Neural crest cell (in vitro differentiated cells): ENCODE measurements around the gene ARHGEF4. TPM values are rescaled to one million over a fixed set of nuclear protein-coding genes. Genes with fewer than 3 reads are reported as not detected.

Source experiments
- DNase-seq: peaks from one replicate; pipeline ENCODE4 v3.0.0; 2021; ENCODE audit warnings: low read depth, mixed read lengths, low spot score
- H3K27ac Mint-ChIP-seq: one replicate; pipeline ENCODE4 v1.8.0; 2021; ENCODE audit warnings: mild to moderate bottlenecking, mixed read lengths; ENCODE audit not compliant: unreplicated experiment
- H3K27me3 Mint-ChIP-seq: 2 replicates; pipeline ENCODE4 v1.8.0; 2021; ENCODE audit warnings: low read depth, mild to moderate bottlenecking, mixed read lengths
- H3K36me3 Mint-ChIP-seq: 2 replicates; pipeline ENCODE4 v1.8.0; 2021; ENCODE audit warnings: low read depth, mild to moderate bottlenecking, mixed read lengths
- H3K4me1 Mint-ChIP-seq: 2 replicates; pipeline ENCODE4 v1.8.0; 2021; ENCODE audit warnings: mixed read lengths
- H3K4me3 Mint-ChIP-seq: one replicate; pipeline ENCODE4 v1.8.0; 2021; ENCODE audit warnings: mild to moderate bottlenecking, mixed read lengths
- H3K9me3 Mint-ChIP-seq: 2 replicates; pipeline ENCODE4 v1.8.0; 2021; ENCODE audit warnings: mixed read lengths
- total RNA-seq: library from RNA; stranded (reverse); gene quantifications from 2 replicates; pipeline ENCODE4 v1.2.1, GENCODE V29; 2021
- TF ChIP-seq, protein P1 (sequence below): fragments of 200-600 bp; sonication (generic); conservative IDR thresholded peaks from 2 replicates; pipeline ENCODE4 v1.5.0; 2021; ENCODE audit warnings: antibody characterized with exemption, mild to moderate bottlenecking

ARHGEF4 gene
- total RNA-seq, 1 donor from 2014 or later: 22.1 TPM

DNA sequence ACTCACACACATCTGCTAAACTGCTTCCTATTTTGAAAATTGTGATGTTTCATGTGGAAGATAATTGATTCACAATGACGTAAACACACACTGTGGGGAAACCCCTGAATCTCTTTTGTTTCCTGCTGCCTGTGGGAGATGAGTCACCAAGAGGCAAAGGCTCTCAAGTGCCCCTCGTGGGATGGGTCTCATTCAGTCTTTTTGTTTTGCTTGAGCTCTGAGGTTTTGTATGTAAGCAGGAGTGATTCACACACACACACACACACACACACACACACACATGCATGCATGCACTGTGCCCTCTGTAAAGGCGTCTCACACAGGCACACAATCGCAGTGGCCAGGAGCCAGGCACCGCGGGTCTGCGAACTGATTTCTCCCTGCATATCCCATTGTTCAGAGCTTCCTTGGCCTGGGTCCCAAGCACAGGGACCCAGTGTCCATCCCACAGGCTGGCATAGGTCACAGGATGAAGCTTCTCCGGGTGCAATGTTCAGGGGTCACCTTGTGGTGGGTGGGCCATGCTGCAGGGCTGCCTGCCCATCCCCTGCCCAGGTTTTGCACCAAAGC is 12.1 kb upstream of the ARHGEF4 start:
- TF ChIP-seq, protein P1, sequence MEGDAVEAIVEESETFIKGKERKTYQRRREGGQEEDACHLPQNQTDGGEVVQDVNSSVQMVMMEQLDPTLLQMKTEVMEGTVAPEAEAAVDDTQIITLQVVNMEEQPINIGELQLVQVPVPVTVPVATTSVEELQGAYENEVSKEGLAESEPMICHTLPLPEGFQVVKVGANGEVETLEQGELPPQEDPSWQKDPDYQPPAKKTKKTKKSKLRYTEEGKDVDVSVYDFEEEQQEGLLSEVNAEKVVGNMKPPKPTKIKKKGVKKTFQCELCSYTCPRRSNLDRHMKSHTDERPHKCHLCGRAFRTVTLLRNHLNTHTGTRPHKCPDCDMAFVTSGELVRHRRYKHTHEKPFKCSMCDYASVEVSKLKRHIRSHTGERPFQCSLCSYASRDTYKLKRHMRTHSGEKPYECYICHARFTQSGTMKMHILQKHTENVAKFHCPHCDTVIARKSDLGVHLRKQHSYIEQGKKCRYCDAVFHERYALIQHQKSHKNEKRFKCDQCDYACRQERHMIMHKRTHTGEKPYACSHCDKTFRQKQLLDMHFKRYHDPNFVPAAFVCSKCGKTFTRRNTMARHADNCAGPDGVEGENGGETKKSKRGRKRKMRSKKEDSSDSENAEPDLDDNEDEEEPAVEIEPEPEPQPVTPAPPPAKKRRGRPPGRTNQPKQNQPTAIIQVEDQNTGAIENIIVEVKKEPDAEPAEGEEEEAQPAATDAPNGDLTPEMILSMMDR: no peak
- H3K36me3 Mint-ChIP-seq: no peaks in the 10 kb centered on the region
- peaks cover 76% of the 10 kb centered on the region for H3K4me1 Mint-ChIP-seq
- H3K9me3 Mint-ChIP-seq: no peaks in the 10 kb centered on the region
- H3K27ac Mint-ChIP-seq: peak overlapping the region; percentile 95
- DNase-seq: no peak
- H3K4me3 Mint-ChIP-seq: peak overlapping the region; percentile 58
- H3K27me3 Mint-ChIP-seq: no peaks in the 10 kb centered on the region

DNA sequence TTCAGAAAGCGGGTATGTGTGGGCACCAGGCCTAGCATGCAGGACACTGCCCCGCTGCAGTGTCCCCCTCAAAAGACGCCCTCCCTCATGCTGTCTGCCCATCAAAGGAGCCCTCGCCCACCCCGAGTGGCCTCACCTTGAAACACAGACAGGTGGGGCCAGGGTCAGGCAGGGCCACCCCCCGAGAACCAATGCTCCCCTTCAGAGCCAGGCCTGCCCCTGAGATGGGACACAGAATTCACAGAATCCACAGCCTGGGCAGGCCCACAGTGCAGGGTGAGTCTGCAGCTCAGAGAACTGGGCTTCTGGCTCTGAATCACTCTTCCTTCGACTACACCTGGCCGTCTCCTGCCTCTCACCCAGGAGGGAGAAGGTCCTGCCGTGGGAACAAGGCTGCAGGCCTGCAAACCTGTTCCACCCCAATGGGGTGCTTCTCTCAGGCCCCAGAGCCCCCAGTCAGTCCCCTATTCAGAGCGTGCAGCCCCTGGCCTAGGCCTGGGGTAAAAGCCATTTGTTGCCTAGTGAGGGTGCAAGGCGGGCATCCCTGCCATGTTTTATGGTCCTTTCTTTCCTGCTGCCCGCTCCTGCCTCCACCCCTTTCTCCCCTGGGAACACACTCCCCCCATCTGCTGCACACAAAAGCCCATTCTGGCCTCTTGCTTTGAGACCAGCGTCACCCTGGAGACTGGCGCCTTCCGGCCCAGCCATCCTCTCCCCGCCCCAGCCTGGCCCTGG is 11.3 kb upstream of the ARHGEF4 start:
- no peaks in the 10 kb centered on the region for H3K27me3 Mint-ChIP-seq

DNA sequence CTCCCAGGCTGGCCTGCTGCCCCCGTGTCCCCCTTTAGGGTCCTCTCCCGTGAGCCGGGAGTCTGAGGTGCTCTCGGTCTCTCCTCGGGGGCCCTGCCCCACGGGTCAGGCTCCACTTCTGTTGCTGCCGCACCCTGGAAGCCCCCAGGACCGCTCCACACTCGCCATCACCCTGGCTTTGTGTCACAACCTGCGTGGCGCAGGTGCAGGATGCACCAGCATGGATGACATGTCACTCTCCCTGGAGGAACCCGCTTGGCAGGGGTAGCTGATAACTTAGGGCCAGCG is 10.8 kb upstream of the ARHGEF4 start:
- peak overlapping the region; percentile 71 for H3K4me3 Mint-ChIP-seq
- H3K4me1 Mint-ChIP-seq: peaks cover 68% of the 10 kb centered on the region
- no peaks in the 10 kb centered on the region for H3K27me3 Mint-ChIP-seq
- peak overlapping the region; percentile 90 for H3K27ac Mint-ChIP-seq
- TF ChIP-seq, protein P1: no peak
- DNase-seq: no peak
- H3K9me3 Mint-ChIP-seq: no peaks in the 10 kb centered on the region
- H3K36me3 Mint-ChIP-seq: no peaks in the 10 kb centered on the region

More for the DNA sequence above, 11.3 kb upstream of the ARHGEF4 start:
- no peaks in the 10 kb centered on the region for H3K36me3 Mint-ChIP-seq
- peak overlapping the region; percentile 90 for H3K27ac Mint-ChIP-seq
- TF ChIP-seq, protein P1: no peak
- peaks cover 68% of the 10 kb centered on the region for H3K4me1 Mint-ChIP-seq
- DNase-seq: peak; percentile 27
- H3K9me3 Mint-ChIP-seq: no peaks in the 10 kb centered on the region
- peak overlapping the region; percentile 71 for H3K4me3 Mint-ChIP-seq

DNA sequence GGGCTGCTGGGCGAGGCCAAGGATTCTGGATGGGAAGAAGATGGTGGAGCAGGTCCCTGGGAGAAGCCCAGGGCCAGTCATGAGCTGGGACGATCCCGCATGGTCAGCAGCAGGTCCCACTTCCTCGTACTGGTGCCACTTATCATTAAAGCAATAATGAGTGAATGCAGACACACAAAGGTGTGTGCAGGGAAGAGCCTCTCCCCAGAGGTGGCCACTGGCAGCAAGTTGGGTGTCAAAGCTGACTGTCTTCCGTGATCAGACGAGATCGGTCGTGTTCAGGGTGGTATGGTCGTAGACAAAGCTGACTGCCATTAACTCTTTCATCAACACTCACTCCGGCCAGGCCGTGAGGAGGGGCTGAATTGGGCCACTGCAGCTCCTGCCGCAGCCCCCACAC is 10.3 kb upstream of the ARHGEF4 start:
- no peak for DNase-seq
- H3K36me3 Mint-ChIP-seq: no peaks in the 10 kb centered on the region
- peaks cover 67% of the 10 kb centered on the region for H3K4me1 Mint-ChIP-seq
- no peaks in the 10 kb centered on the region for H3K9me3 Mint-ChIP-seq
- H3K27ac Mint-ChIP-seq: peak overlapping the region; percentile 86
- H3K27me3 Mint-ChIP-seq: no peaks in the 10 kb centered on the region
- peak overlapping the region; percentile 71 for H3K4me3 Mint-ChIP-seq
- TF ChIP-seq, protein P1: no peak

DNA sequence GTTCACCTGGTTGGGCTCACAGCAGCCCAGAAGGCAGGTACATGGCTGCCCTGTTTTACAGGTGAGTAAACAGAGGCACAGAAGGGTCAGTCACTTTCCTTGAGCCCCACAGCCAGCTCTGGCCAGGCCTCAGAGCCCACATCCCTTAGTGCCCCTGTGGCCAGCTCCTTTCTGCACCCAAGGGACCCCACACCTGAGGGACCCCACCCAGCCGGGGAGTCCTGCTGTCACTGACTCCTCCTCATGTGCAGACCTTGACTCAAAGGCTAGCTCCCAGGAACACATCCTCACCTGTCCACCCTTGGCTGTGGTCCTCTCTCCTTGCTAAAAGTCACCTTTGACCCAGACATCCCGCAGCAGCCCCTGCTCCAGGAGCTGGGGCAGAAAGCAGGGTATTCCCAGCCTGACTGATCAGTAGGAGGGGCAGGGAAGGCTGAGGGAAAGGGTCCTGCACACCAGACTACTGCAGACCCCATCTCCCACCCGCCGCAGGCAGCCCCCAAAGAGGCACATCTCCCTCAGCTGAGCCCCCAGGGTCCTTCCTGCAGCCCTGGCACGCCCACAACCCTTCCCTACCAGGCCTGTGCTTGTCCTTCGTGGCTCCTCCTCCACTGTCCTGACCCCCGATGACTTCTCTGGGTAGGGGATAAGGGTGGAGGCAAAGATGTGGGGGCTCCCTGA is 9.8 kb upstream of the ARHGEF4 start:
- peak overlapping the region; percentile 86 for H3K27ac Mint-ChIP-seq
- peak; percentile 27 for DNase-seq
- H3K4me1 Mint-ChIP-seq: peaks cover 64% of the 10 kb centered on the region
- peak overlapping the region; percentile 69 for H3K4me3 Mint-ChIP-seq
- TF ChIP-seq, protein P1: no peak
- no peaks in the 10 kb centered on the region for H3K36me3 Mint-ChIP-seq
- no peaks in the 10 kb centered on the region for H3K9me3 Mint-ChIP-seq
- no peaks in the 10 kb centered on the region for H3K27me3 Mint-ChIP-seq
